ENCODE measurements around the gene LANCL2. TPM values are rescaled to one million over a fixed set of nuclear protein-coding genes. Genes with fewer than 3 reads are reported as not detected.

Gene LANCL2
- total RNA-seq (18.3 TPM), polyA plus RNA-seq (ENCODE audit: insufficient read depth, low read depth, low replicate concordance) (9.9 TPM)
- long read RNA-seq, donor 1, full-length matches to known transcripts, result 6 of 6 reads
- long read RNA-seq, donor 1, partial matches to known transcripts, result 0 of 6 reads
- long read RNA-seq, donor 1, other reads (novel, unspliced or antisense), result 0 of 6 reads
- long read RNA-seq, donor 2, full-length matches to known transcripts, result 9 of 27 reads
- long read RNA-seq, donor 2, partial matches to known transcripts, result 0 of 27 reads
- long read RNA-seq, donor 2, other reads (novel, unspliced or antisense), result 18 of 27 reads
- long read RNA-seq, donor 3, full-length matches to known transcripts, result 9 of 9 reads
- long read RNA-seq, donor 3, partial matches to known transcripts, result 0 of 9 reads
- long read RNA-seq, donor 3, other reads (novel, unspliced or antisense), result 0 of 9 reads
- long read RNA-seq, donor 4, full-length matches to known transcripts, result 7 of 7 reads
- long read RNA-seq, donor 4, partial matches to known transcripts, result 0 of 7 reads
- long read RNA-seq, donor 4, other reads (novel, unspliced or antisense), result 0 of 7 reads
- long read RNA-seq, donor 5, partial matches to known transcripts, result 0 of 1 reads
- long read RNA-seq, donor 5, other reads (novel, unspliced or antisense), result 0 of 1 reads
- long read RNA-seq, donor 6, full-length matches to known transcripts, result 5 of 5 reads
- long read RNA-seq, donor 6, partial matches to known transcripts, result 0 of 5 reads
- long read RNA-seq, donor 6, other reads (novel, unspliced or antisense), result 0 of 5 reads
- long read RNA-seq, donor 7, full-length matches to known transcripts, result 10 of 19 reads
- long read RNA-seq, donor 7, partial matches to known transcripts, result 1 of 19 reads
- long read RNA-seq, donor 7, other reads (novel, unspliced or antisense), result 8 of 19 reads
- long read RNA-seq, donor 8, full-length matches to known transcripts, result 4 of 20 reads
- long read RNA-seq, donor 8, partial matches to known transcripts, result 11 of 20 reads
- long read RNA-seq, donor 8, other reads (novel, unspliced or antisense), result 5 of 20 reads
- long read RNA-seq, donor 9, full-length matches to known transcripts, result 5 of 5 reads
- long read RNA-seq, donor 9, partial matches to known transcripts, result 0 of 5 reads
- long read RNA-seq, donor 9, other reads (novel, unspliced or antisense), result 0 of 5 reads
- long read RNA-seq, donor 10, full-length matches to known transcripts, result 3 of 3 reads
- long read RNA-seq, donor 10, partial matches to known transcripts, result 0 of 3 reads
- long read RNA-seq, donor 10, other reads (novel, unspliced or antisense), result 0 of 3 reads

- Histone ChIP-seq H3K9ac (ENCODE audit: low read length in 3 of 3) (peak within 1 kb of the TSS; percentile 90 to 97 (median 94)), H3K27ac (ENCODE audit: low read depth in 2 of 2, low read length in 2 of 2) (peak within 1 kb of the TSS; percentile 95 to 96), H3K4me1 (ENCODE audit: control insufficient read depth in 2 of 3, insufficient read depth in 2 of 3, low read depth in 1 of 3, low read length in 3 of 3) (peaks cover 0 to 20% (median 6%) of the 10 kb centered on the region in 3 donors), H3K36me3 (ENCODE audit: control insufficient read depth in 2 of 3, insufficient read depth in 3 of 3, low read length in 3 of 3) (no peaks in the 10 kb centered on the region), H3K4me3 (ENCODE audit: low read length in 3 of 3) (peak within 1 kb of the TSS; percentile 89 to 97 (median 96)), H3K27me3 (ENCODE audit: control insufficient read depth, insufficient read depth, low read length) (no peaks in the 10 kb centered on the region), H3K9me3 (ENCODE audit: control insufficient read depth in 2 of 3, insufficient read depth in 1 of 3, low read length in 3 of 3) (no peaks in the 10 kb centered on the region)
- peak in 4 of 5 donors; percentile 75 to 88 (median 85) for DNase-seq
- intact Hi-C loops (cut with DNase I), result no loop called here
- no peak for FAIRE-seq
- TF ChIP-seq CTCF (IDR thresholded peaks at IDR 0.05; ENCODE audit: borderline replicate concordance, extremely low read depth, insufficient read depth), result no peak
Measured at GRCh38 chr7:55365205-55365674, at the start of gene LANCL2. Gene LANCL2 (plus strand): TSS chr7:55365337. CDS start chr7:55366026, 689 bp downstream.

GRCh38 chr7:55325371-55325792, 39.8 kb upstream of the LANCL2 start:
- Histone ChIP-seq H3K36me3 (ENCODE audit: control insufficient read depth in 2 of 3, insufficient read depth in 3 of 3, low read length in 3 of 3) (no peaks in the 10 kb centered on the region), H3K4me3 (ENCODE audit: low read length in 3 of 3) (no peak overlapping the region), H3K9ac (ENCODE audit: low read length in 3 of 3) (no peak overlapping the region), H3K9me3 (ENCODE audit: control insufficient read depth in 2 of 3, insufficient read depth in 1 of 3, low read length in 3 of 3) (no peaks in the 10 kb centered on the region), H3K27me3 (ENCODE audit: control insufficient read depth, insufficient read depth, low read length) (no peaks in the 10 kb centered on the region), H3K27ac (ENCODE audit: low read depth in 2 of 2, low read length in 2 of 2) (no peak overlapping the region), H3K4me1 (ENCODE audit: control insufficient read depth in 2 of 3, insufficient read depth in 2 of 3, low read depth in 1 of 3, low read length in 3 of 3) (no peaks in the 10 kb centered on the region)
- FAIRE-seq (no peak), DNase-seq (no peak)
- TF ChIP-seq CTCF (IDR thresholded peaks at IDR 0.05; ENCODE audit: borderline replicate concordance, extremely low read depth, insufficient read depth), result no peak
- intact Hi-C loops (cut with DNase I), result no loop called here

- H3K27me3 ChIP-seq (ENCODE audit: control insufficient read depth, insufficient read depth, low read length), result no peaks in the 10 kb centered on the region
- no peak for DNase-seq
- no peaks in the 10 kb centered on the region for H3K4me1 ChIP-seq (ENCODE audit: control insufficient read depth in 2 of 3, insufficient read depth in 2 of 3, low read depth in 1 of 3, low read length in 3 of 3)
- TF ChIP-seq CTCF (IDR thresholded peaks at IDR 0.05; ENCODE audit: borderline replicate concordance, extremely low read depth, insufficient read depth), result no peak
- H3K4me3 ChIP-seq (ENCODE audit: low read length in 3 of 3), result no peak overlapping the region
- no peaks in the 10 kb centered on the region for H3K36me3 ChIP-seq (ENCODE audit: control insufficient read depth in 2 of 3, insufficient read depth in 3 of 3, low read length in 3 of 3)
- H3K27ac ChIP-seq (ENCODE audit: low read depth in 2 of 2, low read length in 2 of 2), result no peak overlapping the region
- FAIRE-seq, result no peak
- intact Hi-C loops (cut with DNase I), result no loop called here
- no peak overlapping the region for H3K9ac ChIP-seq (ENCODE audit: low read length in 3 of 3)
- H3K9me3 ChIP-seq (ENCODE audit: control insufficient read depth in 2 of 3, insufficient read depth in 1 of 3, low read length in 3 of 3), result no peaks in the 10 kb centered on the region
Measured at GRCh38 chr7:55326081-55326835, 38.9 kb upstream of the LANCL2 start.
